Medulla oblongata (tissue), 1 donor: Measurements from ENCODE around the gene BCR.
"Not testable (repeated sequence)": the region's sequence is repeated elsewhere in the genome, so short reads cannot be mapped to it uniquely, and the experiment has no call there.

Experiments
- DNase-seq: peaks from one replicate; pipeline ENCODE4 v3.0.0-alpha.2; 2015; ENCODE audit errors: extremely low spot score

Gene BCR

DNA sequence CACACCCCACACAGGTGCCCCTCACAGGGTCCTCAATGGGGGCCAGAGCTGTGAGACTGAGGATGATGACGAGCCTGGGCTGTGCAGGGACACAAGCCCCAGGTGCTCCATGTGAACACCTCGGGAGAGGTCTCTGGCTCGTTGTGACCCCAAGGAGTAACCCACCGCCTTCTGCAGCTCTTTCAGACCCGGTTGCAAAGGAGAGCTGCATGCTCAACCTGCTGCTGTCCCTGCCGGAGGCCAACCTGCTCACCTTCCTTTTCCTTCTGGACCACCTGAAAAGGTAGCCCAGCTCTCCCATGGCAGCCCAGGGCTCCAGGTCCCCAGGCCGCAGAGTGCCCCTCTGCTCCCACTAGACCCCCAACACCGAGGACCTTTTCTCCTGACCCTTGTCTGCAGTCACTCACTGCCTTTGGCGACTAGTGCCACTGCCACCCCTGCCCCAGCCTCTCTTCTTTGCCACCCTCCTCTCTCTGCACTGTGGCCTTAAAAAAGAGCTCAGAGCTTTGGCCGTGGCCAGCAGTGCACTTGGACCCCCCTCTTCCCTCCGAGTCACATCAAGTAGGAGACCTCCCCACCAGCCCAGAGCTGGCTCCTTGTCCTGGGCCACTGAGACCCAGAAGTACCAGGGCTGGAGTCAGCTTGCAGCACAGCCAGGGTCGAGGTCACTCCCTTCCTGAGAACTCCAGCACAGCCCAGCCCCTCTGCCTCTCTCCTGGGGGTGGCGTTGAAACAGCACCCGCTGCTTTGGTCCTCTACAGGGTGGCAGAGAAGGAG lies 133.7 kb downstream of the BCR start:
- no peak for DNase-seq

DNA sequence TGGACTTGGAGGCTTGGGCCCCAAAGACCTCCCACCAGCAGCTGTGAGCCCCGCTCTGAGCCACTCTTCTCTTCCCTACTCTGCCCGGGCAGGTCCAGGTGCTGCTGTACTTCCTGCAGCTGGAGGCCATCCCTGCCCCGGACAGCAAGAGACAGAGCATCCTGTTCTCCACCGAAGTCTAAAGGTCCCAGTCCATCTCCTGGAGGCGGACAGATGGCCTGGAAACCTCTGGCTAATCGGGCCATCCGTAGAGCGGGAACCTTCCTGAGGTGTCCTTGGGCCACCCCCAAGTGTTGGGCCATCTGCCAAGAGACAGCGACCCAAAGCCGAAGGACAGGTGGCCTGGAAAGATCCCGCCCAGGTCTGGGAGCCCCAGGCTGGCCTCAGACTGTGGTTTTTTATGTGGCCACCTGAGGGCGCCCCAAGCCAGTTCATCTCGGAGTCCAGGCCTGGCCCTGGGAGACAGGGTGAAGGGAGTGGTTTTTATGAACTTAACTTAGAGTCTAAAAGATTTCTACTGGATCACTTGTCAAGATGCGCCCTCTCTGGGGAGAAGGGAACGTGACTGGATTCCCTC lies 135.1 kb downstream of the BCR start:
- DNase-seq: peak; percentile 66

DNA sequence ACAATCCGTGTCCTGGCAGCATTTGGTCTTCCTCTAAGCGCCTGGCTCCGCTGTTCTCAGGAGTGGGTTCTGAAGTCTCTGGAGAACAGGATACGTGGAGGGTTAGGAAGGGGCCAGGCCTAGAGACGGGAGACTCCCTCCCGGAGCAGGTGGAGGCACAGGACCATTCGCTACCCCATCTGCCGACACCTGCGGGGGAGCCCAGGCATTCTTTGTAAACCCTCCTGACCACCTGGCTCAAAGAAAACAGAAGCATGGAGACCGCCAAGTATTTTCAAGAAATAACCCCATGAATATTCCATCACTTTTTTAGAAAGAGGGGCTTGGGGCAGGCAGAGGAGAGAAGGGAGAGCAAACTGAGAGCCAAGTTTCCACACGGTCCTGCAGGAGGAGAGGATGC lies 136.3 kb downstream of the BCR start:
- not testable (repeated sequence) for DNase-seq

DNA sequence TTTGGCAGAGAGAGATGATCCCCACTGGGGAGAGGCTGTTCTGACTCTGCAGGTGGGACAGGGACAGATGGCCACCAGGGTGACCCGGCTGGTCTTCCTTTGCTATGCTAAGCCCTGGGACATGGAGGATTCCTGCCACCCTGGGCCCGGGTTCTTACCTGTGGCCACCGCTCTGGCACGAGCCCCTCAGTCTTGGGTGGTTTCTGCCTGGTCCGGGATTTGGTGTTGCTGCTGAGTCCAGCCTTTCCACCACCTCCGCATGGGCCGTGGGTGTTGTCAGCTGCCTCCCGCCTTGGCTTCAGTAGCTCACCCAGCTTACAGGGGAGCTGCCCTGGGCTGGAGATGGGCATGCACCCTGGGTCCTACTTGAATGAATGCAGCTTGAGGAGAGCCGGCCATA lies 138.0 kb downstream of the BCR start:
- DNase-seq: not testable (repeated sequence)

DNA sequence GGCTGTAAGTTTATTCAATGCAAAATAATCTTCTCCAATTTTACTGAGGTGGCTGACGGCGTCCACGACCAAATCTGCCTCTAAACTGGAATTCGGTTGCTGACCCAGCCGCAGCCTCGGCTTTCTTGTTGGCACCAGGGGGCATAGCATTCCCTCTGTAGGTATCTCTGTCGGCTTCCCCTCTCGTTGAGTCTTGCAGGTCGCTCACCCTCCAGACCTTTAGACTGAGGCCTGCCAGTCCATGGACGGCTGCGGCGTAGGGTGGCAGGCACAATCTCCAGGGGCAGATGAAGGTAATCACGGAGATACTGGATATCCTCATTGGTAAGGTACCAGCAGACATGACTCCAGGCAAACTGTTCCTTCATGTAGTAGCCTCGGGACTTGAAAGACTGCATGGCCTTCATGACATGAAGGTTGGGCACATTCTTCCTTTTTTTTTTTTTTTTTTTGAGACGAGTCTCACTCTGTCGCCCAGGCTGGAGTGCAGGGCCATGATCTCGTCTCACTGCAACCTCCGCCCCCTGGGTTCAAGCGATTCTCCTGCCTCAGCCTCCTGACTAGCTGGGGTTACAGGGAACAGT lies 142.3 kb downstream of the BCR start:
- not testable (repeated sequence) for DNase-seq

DNA sequence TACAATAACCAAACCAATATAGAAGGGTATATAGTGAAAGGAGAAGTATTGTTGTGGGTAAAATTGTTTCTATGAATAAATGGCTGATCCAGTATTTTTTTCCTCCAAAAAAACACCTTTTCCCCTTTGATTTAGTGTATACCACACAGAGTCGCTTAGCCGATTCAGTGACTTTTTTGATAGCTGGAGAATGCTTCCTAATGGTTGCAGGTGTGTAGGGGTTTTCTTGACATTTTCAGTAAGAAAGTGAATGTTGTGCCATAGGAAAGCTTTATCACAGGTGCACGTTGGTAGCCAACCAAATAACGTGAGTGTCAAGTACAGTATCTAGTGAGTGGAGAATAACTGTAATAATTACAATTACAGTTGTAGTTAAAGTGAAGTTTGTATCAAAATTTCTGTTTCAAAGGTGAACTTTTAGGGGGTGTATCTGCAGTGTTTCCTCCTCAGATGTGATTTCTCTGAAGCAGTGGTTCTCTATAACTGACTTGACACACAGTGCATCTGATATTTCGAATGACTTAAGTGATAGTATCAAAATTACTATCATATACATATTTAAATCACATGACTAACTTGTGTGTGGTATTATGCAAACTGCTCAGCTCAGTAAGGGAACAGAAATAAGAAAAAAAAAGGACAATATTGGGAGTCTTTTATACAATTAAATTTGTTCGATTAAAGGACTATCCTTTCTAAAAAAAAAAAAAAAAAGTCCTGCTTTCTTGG lies 143.8 kb downstream of the BCR start:
- DNase-seq: not testable (repeated sequence)

DNA sequence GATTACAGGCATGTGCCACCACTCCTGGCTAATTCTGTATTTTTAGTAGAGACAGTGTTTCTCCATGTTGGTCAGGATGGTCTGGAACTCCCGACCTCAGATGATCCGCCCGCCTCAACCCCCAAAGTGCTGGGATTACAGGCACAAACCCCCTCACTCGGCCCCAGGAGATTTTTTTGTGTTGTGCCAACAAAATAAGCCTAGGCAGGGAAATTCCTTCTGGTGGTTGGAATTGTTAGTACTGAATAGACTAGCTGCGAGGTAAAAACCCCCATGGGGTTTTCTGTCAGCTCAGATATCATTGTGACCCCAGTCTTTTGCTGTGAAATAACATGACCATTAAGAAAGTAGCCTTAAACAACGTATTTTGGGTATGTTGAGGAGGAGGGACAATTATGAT lies 144.9 kb downstream of the BCR start:
- DNase-seq: no peak

DNA sequence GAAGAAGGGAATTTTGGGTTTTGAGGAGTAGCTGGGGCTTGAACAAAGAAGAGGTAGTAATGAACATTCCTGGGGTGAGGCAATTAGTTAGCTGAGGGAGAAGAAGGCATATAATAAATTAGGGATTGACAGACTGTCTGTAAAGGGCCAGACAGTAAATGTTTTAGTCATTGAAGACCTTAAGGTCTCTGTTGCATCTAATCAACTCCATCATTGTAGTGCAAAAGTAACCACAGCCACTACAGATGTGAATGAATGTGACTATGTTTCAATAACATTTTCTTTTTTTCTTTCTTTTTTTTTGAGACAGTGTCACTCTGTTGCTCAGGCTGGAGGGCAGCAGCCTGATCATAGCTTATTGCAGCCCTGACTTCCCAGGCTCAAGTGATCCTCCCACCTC lies 153.5 kb downstream of the BCR start:
- not testable (repeated sequence) for DNase-seq

DNA sequence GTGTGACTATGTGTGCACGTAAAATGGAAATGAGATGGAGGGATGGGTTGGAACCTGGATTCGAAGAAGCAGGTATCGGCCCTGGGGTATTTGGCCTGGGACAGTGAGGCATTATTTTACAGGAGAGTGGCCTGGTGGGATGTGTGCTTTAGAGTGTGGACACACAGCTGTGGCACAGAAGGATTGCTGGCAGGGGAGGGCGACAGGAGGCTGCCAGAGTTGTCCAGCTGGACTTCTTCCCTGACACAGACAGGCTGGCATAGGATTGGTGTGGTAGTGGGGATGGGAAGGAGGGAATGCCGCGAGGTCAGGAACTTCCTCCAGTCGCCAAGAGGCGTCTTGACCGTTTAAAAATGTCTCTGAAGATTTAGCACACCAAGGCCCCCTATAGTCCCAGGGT lies 157.4 kb downstream of the BCR start:
- DNase-seq: not testable (repeated sequence)

DNA sequence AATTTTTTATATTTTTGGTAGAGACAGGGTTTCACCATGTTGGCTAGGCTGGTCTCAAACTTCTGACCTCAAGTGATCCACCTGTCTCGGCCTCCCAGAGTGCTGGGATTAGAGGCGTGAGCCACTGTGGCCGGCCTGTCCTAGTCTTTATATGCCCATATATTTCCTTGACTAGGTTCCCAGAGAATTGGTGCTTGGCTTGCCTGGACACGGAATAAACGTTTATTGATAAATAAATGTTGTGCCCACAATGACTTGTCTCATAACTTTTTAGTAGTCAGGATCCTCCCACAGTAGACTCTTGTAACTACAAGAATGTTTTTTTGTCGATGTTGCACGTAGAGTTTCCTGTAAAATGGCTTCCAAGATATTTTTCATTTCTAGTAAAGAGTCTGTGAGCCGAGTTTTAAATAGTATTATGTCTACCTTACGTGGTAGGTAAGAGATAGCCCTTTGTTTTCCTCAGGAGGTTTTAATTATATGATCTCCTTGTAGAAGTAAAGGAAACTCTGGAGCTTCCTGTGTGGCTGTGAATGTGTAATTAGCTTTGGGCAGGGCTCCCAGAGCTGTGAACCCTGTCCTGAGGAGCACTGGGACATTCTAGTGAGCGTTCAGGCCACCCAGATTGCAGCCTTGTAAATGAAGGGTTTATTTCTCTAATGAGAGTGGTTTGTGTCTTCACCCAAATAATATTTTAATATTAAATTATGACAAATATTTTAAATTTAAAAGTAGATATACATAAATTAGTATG lies 161.8 kb downstream of the BCR start:
- DNase-seq: not testable (repeated sequence)

DNA sequence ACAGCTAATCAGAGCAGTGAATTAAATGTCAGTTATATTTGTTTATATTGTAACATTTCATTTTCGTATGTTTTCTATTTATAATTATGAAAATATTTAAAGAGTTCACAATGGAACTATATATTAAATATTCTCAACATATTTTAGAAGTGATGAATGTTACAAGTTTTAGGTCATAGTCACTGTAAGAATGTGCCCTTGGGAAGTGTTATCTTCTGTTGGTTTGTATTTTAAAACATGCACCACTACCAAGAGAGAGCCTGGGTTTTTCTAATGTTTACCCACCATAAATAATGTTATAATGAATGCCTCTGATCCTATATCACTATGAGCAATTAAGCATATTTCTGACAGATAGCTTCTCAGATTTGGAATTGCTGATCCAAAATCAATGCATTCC lies 171.0 kb downstream of the BCR start:
- no peak for DNase-seq

DNA sequence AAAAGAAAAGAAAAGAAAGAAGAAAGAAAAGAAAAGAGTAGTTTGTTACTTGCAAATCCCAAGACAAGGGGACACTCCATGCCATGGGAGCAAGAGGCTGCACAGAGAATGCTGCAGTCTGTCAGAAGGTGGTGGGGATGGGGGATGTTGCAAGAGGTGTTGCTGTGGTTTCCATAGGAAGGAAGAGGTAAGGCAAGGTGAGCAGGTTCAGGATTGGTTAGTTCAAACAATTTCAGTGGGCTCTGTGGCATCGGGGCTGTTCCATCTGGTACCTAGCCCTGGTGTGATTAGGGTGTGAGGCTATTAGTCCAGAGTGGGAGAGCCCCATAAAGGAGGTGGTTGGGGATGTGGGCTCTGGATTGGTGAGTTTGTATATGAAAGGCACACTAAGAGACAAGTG lies 172.7 kb downstream of the BCR start:
- no peak for DNase-seq

DNA sequence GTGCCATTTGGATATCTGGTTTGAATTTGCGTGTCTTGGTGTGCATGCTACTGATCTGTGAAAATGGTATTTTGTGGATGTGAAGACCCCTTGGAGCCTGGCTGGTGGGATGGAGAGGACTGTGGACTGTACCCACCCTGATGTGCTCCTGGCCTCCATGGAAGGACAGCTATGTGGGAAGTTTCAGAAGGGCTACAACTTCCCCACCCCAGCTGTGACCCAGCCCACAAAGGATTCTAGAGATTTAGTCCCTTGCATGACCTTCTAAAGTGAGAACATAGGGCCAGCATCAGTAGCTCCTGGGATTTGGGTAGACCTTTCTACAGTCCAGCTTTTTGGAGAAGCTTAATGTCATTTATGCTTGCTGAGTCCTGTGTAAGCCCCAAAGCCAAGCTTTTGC lies 173.4 kb downstream of the BCR start:
- DNase-seq: no peak

DNA sequence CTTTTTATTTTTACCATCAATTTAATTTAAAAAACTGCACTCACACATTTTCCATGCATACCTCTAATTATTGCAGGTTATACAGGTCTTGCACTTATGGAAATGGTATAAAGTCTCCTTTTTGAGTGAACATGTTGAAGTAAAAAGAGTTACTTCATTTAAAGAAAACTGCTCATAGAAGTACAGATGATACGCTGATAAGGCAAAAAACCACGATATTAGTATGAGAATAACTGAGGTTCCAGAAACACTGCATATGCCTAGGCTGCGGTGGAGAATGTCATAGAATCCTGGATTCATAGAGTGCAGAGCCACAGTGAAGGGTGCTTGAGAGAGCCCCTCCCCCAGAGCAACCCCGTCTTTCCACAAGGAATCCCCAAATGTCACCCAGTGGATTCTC lies 175.8 kb downstream of the BCR start:
- DNase-seq: no peak

DNA sequence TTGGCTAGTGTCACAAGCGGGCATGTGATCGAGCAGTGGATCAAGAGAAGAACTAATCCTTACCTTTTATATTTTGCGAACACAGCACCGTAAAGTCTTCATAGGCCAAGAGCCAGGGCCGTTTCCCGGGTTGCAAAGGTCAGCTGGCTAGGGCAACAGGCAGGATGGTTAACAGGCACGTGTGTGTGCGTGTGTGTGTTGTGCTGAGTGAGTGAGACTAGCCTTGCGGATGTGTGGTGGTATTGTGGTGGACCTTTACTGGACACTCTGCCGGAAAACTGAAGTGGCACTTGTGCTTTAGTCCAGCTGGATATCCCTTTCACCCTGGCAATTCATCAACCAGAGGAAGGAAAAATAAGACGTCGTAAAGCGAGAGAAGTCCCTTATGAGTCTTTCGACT lies 176.7 kb downstream of the BCR start:
- no peak for DNase-seq

DNA sequence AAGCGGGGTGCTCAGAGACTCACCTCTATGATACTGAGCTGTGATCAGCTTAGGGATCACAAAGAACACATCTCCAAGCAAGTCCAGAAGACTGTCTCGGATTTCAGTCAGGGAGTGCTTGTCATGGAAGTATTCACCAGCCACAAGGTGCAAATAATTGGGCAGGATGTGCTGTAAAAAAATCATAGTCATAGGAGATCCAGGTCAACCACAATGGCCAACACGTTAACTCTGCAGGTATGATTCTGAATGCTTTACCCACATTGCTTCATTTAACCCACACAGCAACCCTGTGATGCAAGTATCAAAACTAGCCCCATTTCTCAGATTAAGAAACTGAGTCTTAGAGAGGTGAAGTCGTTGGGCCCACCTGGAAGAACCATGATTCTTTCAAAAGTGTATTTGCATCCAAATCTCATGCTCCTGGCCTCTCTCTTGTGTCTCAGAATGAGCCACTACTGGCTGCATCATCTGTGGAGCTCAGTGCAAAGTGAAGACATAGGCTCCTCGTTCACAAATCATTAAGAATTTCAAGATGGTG lies 179.3 kb downstream of the BCR start:
- no peak for DNase-seq

DNA sequence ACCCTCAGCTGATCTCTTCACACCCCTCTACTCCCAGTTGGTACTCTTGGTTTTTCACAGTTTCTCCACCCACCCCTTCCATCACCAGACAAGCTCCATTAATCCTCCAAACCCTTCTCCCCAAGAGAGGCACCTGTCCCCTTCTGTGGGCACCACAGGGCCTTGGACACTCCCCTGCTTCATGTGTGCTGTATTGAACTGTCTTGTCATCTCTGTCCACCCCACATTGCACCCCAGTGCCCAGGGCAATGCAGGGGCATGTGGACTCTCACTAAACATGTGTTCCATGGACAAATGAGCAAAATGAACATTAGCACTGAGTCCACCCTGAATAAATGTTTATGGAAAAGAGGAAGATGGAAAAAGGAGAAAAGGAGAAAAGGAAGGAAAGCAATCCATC lies 181.4 kb downstream of the BCR start:
- no peak for DNase-seq

DNA sequence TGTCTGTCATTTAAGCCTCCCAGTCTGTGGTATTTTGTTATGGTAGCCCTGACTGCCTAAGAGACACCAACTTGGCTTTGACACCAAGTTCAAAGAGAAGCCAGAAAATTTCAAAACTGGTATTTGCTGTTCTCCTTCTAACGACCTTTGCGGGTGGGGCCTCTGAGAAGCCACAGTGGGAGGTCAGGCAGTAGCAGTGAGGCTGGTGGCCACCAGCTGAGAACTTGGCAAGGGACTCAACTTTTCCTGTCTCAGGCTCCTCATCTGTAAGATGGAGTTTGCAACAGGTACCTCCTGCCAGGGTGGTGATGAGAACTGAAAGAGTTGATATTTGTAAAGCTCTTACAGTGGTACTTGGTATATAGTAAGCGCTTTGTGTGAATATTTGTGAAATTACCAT lies 183.4 kb downstream of the BCR start:
- DNase-seq: no peak

DNA sequence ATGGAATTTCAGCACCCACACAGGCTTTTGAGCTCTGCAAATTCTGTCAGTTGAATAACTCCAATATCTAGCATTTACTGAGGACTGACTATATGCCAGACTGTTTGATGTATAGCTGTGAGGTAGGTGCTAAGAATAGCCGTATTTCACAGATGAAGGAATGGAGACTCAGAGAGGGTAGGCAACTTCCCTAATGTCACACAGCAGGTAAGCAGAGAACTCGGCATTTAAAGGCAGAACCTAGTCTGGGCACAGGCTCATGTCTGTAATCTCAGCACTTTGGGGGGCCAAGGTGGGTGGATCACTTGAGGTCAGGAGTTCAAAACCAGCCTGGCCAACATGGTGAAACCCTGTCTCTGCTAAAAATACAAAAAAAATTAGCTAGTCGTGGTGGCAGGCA lies 184.1 kb downstream of the BCR start:
- DNase-seq: no peak

DNA sequence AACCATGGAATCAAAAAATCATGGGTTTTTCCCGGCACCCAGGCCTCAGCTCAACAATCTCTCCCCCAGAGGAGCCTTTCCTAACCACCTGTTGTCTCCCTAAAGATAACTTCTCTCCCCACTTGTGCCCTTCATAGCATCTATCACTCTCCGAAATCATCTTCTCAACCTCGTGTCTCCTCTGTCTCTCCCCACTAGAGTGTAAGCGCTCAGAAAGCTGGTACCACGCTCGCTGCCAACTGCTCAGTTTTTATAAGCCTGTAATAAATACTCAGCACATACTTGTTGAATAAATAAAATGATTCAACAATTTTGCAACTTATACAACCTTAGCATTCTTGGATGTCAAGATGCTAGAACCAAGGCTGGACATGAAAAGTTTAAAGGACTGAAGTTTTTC lies 185.2 kb downstream of the BCR start:
- no peak for DNase-seq

DNA sequence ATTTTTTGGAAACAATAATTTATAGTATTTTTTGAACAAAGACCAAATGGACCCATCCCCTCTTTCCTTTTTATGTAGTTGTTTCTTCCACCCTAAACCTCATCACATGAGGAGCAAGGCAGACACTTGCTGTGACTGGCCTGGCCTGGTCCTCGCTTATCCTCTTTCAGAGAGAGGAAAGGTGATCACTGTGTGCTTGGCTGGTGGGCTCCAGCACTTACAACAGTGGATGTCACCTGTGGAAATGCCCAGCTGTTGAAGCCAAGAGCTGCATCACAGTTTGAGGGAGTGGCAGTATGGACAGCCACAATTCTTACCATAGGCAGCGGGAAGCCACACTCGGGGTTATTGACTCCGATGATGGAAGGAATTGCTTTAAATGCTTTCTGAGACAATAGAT lies 185.7 kb downstream of the BCR start:
- no peak for DNase-seq

DNA sequence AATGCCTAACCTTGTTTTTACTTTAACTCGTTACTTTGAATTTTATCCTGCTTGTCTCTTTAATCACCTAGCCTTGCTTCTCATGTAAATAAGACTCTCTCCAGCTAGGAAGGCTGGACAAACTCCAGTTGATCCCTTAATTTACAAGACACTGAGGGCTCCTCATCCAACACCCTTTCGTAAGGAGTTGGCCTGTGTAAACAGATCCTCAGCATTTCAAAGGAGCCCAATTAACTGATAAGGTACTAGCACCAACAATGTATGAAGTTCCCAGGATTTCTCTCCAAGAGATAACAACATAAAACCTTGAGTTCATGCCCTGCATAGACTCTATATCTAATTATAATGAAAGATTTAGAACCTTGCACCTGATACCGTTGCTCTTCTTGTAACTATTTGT lies 186.9 kb downstream of the BCR start:
- DNase-seq: not testable (repeated sequence)
